Liver (tissue), 9 donors: ENCODE measurements around the gene NME4. TPM values are rescaled to one million over a fixed set of nuclear protein-coding genes. Genes with fewer than 3 reads are reported as not detected.

Experiments
- DNase-seq: peaks from one replicate; pipeline ENCODE4 v3.0.0-alpha.2; 2017; ENCODE audit warnings: low spot score
- H3K27ac ChIP-seq, 2 donors: one replicate each; pipeline ENCODE4 v1.7.0; 2013; ENCODE audit warnings: inconsistent platforms in 2 of 2, low read length in 2 of 2, control low read depth in 1 of 2, low read depth in 1 of 2, mild to moderate bottlenecking in 1 of 2
- H3K27me3 ChIP-seq, 4 donors: one replicate each; pipeline versions ENCODE4 v1.6.1 to v1.7.0; 2013; ENCODE audit warnings: low read length in 3 of 4, inconsistent platforms in 1 of 4, mild to moderate bottlenecking in 1 of 4, moderate library complexity in 1 of 4; ENCODE audit not compliant: control insufficient read depth in 4 of 4, insufficient read depth in 4 of 4
- H3K36me3 ChIP-seq, 4 donors: one replicate each; pipeline versions ENCODE4 v1.6.1 to v1.7.0; 2013; ENCODE audit warnings: low read length in 3 of 4, mild to moderate bottlenecking in 3 of 4, low read depth in 1 of 4, moderate library complexity in 1 of 4; ENCODE audit not compliant: control insufficient read depth in 4 of 4, insufficient read depth in 3 of 4
- H3K4me1 ChIP-seq, 4 donors: one replicate each; pipeline versions ENCODE4 v1.6.1 to v1.7.0; 2013; ENCODE audit warnings: low read length in 3 of 4, mild to moderate bottlenecking in 3 of 4, moderate library complexity in 1 of 4; ENCODE audit not compliant: control insufficient read depth in 4 of 4, insufficient read depth in 4 of 4
- H3K4me3 ChIP-seq, 3 donors: one replicate each; pipeline versions ENCODE4 v1.6.1 to v1.7.0; 2013; ENCODE audit warnings: low read length in 3 of 3, control low read depth in 1 of 3, low read depth in 1 of 3, mild to moderate bottlenecking in 1 of 3
- H3K9ac ChIP-seq, 2 donors: one replicate each; pipeline ENCODE4 v1.7.0; 2013; ENCODE audit warnings: low read length in 2 of 2, mild to moderate bottlenecking in 2 of 2, moderate library complexity in 2 of 2, control low read depth in 1 of 2, low read depth in 1 of 2
- H3K9me3 ChIP-seq, 4 donors: one replicate each; pipeline versions ENCODE4 v1.6.1 to v1.7.0; 2013; ENCODE audit warnings: low read length in 3 of 4; ENCODE audit not compliant: control insufficient read depth in 4 of 4
- ATF3 ChIP-seq: IDR thresholded peaks from 2 replicates; pipeline ENCODE4 v1.6.1; 2016; ENCODE audit warnings: antibody characterized with exemption
- CTCF ChIP-seq: fragments of 150-350 bp; IDR thresholded peaks from 2 replicates; pipeline ENCODE4 v1.5.1; 2017; ENCODE audit warnings: improper control_type of control experiment, low read depth, low read length; ENCODE audit not compliant: missing input control
- EGR1 ChIP-seq, 2 donors: IDR thresholded peaks; 2 replicates each; pipeline ENCODE4 v1.6.1; 2016 to 2018; ENCODE audit warnings: antibody characterized with exemption in 2 of 2, low read depth in 2 of 2
- FOXA1 ChIP-seq: IDR thresholded peaks from 2 replicates; pipeline ENCODE4 v1.6.1; 2016; ENCODE audit warnings: antibody characterized with exemption
- FOXA2 ChIP-seq: IDR thresholded peaks from 2 replicates; pipeline ENCODE4 v1.6.1; 2016; ENCODE audit warnings: antibody characterized with exemption
- HNF4A ChIP-seq, 2 donors: conservative IDR thresholded peaks; 2 replicates each; pipeline ENCODE4 v1.6.1; 2016; ENCODE audit warnings: antibody characterized with exemption in 2 of 2, mild to moderate bottlenecking in 2 of 2
- HNF4G ChIP-seq: IDR thresholded peaks from 2 replicates; pipeline ENCODE4 v1.6.1; 2016; ENCODE audit warnings: antibody characterized with exemption
- JUND ChIP-seq, 2 donors: IDR thresholded peaks; 2 replicates each; pipeline ENCODE4 v1.6.1; 2016; ENCODE audit warnings: antibody characterized with exemption in 2 of 2
- MAX ChIP-seq: IDR thresholded peaks from 2 replicates; pipeline ENCODE4 v1.6.1; 2016; ENCODE audit warnings: antibody characterized with exemption
- NR2F2 ChIP-seq: IDR thresholded peaks from 2 replicates; pipeline ENCODE4 v1.6.1; 2016; ENCODE audit warnings: antibody characterized with exemption
- RAD21 ChIP-seq, 2 donors: IDR thresholded peaks; 2 replicates each; pipeline ENCODE4 v1.6.1; 2016; ENCODE audit warnings: antibody characterized with exemption in 2 of 2, mild to moderate bottlenecking in 2 of 2
- REST ChIP-seq: IDR thresholded peaks from 2 replicates; pipeline ENCODE4 v1.6.1; 2016; ENCODE audit warnings: antibody characterized with exemption, mild to moderate bottlenecking
- RXRA ChIP-seq, 2 donors: IDR thresholded peaks; 2 replicates each; pipeline ENCODE4 v1.6.1; 2017 to 2018; ENCODE audit warnings: antibody characterized with exemption in 2 of 2, mild to moderate bottlenecking in 1 of 2
- SP1 ChIP-seq: IDR thresholded peaks from 2 replicates; pipeline ENCODE4 v1.6.1; 2018; ENCODE audit warnings: antibody characterized with exemption, mild to moderate bottlenecking
- TAF1 ChIP-seq: conservative IDR thresholded peaks from 2 replicates; pipeline ENCODE4 v1.6.1; 2016; ENCODE audit warnings: antibody characterized with exemption, mild to moderate bottlenecking
- ZBTB33 ChIP-seq: IDR thresholded peaks from 2 replicates; pipeline ENCODE4 v1.6.1; 2016; ENCODE audit warnings: antibody characterized with exemption
- WGBS: extraction: QIAGEN DNeasy Blood & Tissue Kit; methylation state at CpG from one replicate; pipeline ENCODE4 v1.1.7; 2013; 5-methylcytosine and 5-hydroxymethylcytosine counted together
- polyA plus RNA-seq, 2 donors: library from polyadenylated mRNA; stranded (reverse) in 1 of 2; unstranded in 1 of 2; fragments of 200-250 nt in 1 of 2; fragments of >200 nt in 1 of 2; fragmentation: Nextera tagmentation in 1 of 2; extraction: Ambion mirVana in 1 of 2; gene quantifications; one replicate each; pipeline versions ENCODE4 v1.2.1 to v1.2.3, GENCODE V29; 2013 to 2015
- total RNA-seq, 2 donors: library from RNA; depleted of rRNA; stranded (reverse); fragments of >200 nt; gene quantifications; one replicate each; pipeline ENCODE4 v1.2.3, GENCODE V29; 2014
- donor health status: healthy.
- donor health status: healthy.
- donor health status: healthy.
- donor health status: healthy.
- donor health status: healthy.

NME4 gene
- total and polyA plus RNA-seq, 4 donors: 39.2 to 118 (median 83.9) TPM

- Histone ChIP-seq H3K9ac (no peak overlapping the region), H3K9me3 (no peaks in the 10 kb centered on the region), H3K4me3 (no peak overlapping the region), H3K36me3 (no peaks in the 10 kb centered on the region), H3K27ac (no peak overlapping the region), H3K27me3 (no peaks in the 10 kb centered on the region), H3K4me1 (no peaks in the 10 kb centered on the region)
- 91% methylated on average over 6 of the region's 6 CpGs for WGBS
- TF ChIP-seq JUND (IDR thresholded peaks at IDR 0.05): no peak
- TF ChIP-seq HNF4G: no peak
- TF ChIP-seq ZBTB33: no peak
- DNase-seq: no peak
Observed at GRCh38 chr16:442976-443375, 46.0 kb downstream of the NME4 start.

- no peaks in the 10 kb centered on the region for H3K36me3 ChIP-seq
- no peaks in the 10 kb centered on the region for H3K27me3 ChIP-seq
- no peaks in the 10 kb centered on the region for H3K9me3 ChIP-seq
- H3K9ac ChIP-seq: no peak overlapping the region
- no peak overlapping the region for H3K27ac ChIP-seq
- no peaks in the 10 kb centered on the region for H3K4me1 ChIP-seq
- no peak overlapping the region for H3K4me3 ChIP-seq
- DNase-seq: no peak
- WGBS: 88% methylated on average over 10 of the region's 10 CpGs
- TF ChIP-seq JUND (IDR thresholded peaks at IDR 0.05) (no peak), FOXA2 (no peak), HNF4G (no peak), FOXA1 (no peak), TAF1 (no peak), NR2F2 (no peak), REST (no peak), ATF3 (no peak), RAD21 (IDR thresholded peaks at IDR 0.05) (no peak), SP1 (no peak), MAX (no peak)
Observed at GRCh38 chr16:444027-444426, 47.0 kb downstream of the NME4 start.

GRCh38 chr16:445566-445965 lies 48.6 kb downstream of the NME4 start:
- H3K4me3 ChIP-seq: no peak overlapping the region
- H3K9ac ChIP-seq: no peak overlapping the region
- 95% methylated on average over 4 of the region's 4 CpGs for WGBS
- no peaks in the 10 kb centered on the region for H3K9me3 ChIP-seq
- TF ChIP-seq HNF4A (conservative IDR thresholded peaks at IDR 0.05) (no peak), JUND (IDR thresholded peaks at IDR 0.05) (no peak), RAD21 (IDR thresholded peaks at IDR 0.05) (no peak), SP1 (no peak), CTCF (no peak), MAX (no peak), ATF3 (no peak), FOXA2 (no peak), REST (no peak), RXRA (IDR thresholded peaks at IDR 0.05) (no peak), EGR1 (IDR thresholded peaks at IDR 0.05; ENCODE audit: low read depth in 2 of 2) (no peak), TAF1 (no peak)
- no peaks in the 10 kb centered on the region for H3K4me1 ChIP-seq
- no peaks in the 10 kb centered on the region for H3K27me3 ChIP-seq
- DNase-seq: no peak
- no peak overlapping the region for H3K27ac ChIP-seq
- no peaks in the 10 kb centered on the region for H3K36me3 ChIP-seq
